Measurements from ENCODE around the gene SLA2.
"Not testable (repeated sequence)": the region's sequence is repeated elsewhere in the genome, so short reads cannot be mapped to it uniquely, and the experiment has no call there.

SLA2 gene, protein sequence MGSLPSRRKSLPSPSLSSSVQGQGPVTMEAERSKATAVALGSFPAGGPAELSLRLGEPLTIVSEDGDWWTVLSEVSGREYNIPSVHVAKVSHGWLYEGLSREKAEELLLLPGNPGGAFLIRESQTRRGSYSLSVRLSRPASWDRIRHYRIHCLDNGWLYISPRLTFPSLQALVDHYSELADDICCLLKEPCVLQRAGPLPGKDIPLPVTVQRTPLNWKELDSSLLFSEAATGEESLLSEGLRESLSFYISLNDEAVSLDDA

DNA sequence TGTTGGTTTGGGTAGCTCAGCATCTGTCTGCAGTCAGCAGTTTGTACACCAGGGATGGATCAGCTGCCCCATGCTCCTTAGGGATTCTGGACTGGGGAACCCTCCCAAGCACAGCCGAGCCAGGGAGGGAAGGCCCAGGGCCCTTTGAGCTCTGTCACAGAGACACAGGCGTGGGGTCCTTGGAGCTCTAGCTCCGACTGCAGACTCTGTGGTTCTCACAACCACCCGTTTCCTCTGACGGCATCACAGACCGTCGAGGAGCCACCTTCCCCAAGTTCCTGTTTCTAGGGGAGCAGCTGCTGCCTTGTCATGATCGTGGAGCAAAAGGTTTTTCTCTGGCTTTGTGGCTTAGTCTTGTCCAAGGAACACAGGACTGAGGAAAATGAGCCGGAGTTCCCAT lies at the start of gene SLA2:
TSS of gene SLA2 (minus strand) at position 199 of the 400 bp plus-strand sequence. CDS start 4,861 bp downstream, outside the sequence.
- no peak for DNase-seq

DNA sequence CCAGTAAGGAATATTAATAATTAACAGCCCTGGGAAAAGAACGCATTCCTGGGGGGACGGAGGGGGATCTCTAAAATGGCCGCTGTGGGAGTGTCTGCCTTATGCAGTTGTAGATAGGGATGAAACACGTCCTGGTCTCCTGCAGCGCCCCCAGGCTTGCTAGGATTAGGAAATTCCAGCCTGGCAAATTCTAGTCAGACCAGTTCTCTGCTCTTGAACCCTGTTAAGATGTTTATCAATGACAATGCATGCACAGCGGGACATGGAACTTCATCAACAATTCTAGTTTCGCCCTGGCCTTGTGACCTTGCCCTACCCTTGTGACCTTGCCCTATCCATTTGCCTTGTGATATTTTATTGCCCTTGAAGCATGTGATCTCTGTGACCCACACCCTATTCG lies 49.5 kb upstream of the SLA2 start:
- DNase-seq, result not testable (repeated sequence)

DNA sequence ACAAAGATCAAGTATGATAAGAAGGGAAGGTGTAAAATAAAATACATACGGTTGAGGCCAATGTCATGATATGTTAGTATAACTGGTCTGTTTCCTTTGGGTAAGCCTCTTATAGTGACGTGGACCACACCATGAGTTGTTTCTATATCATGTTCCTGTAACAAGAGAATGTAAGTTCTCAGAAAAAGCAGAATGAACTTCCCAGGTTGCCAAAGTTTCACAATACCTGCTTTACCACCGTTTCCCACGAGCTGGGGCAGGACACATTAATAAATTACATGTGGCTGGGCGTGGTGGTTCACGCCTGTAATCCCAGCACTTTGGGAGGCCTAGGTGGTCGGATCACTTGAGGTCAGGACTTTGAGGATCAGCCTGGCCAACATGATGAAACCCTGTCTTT lies 42.6 kb upstream of the SLA2 start:
- no peak for DNase-seq

DNA sequence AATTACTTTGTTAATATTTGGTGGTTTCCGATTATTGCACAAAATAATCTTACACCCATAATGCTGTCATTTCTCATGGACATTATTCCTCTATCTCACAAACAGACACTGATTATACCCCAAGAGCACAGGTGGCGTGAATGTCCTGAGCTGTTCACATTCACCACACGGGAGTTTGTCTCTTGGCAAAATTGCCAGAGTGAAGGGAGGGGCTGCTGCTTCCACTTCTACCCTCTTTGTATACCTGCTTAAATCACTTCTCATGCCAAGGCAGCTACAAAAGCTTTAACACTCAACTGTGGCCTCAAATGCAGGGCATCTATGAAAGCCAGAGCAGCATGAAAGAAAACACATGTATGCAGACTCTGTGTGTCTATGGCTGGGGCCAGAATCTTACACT lies 41.9 kb upstream of the SLA2 start:
- DNase-seq, result no peak

DNA sequence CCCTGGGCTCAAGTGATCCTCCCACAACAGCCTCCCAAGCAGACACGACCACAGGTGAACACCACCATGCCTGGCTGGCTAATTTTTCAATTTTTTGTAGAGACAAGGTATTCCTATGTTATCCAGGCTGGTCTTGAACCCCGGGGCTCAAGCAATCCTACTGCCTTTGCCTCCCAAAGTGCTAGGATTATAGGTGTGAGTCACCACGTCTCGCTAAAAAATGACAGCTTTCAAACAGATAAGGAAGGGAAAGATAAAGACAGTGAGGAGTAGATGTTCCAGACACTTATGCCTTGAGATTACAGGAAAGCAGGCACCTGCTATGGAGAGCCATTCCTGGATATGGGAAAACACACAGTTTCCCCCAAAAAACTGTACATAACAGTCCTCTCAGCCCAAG lies 40.9 kb upstream of the SLA2 start:
- no peak for DNase-seq

DNA sequence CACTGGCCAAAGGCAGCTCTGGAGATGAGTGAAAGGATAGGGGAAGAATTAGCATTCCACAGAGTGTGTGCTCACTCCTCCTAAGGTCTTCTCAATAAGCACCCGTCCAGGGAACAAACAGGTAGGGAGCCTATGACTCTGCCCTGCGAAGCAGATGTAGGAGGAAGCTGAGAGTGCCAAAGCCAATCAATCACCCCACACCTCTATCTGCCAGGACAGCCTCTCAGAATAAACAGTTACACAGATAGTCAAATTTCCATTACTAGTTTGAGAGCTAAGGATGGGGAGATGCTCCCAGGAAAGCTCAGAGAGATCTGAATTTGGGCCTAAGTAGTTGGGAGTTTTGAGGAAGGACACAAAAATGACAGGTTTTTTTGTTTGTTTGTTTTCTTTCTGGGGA lies 40.5 kb upstream of the SLA2 start:
- DNase-seq, result no peak

DNA sequence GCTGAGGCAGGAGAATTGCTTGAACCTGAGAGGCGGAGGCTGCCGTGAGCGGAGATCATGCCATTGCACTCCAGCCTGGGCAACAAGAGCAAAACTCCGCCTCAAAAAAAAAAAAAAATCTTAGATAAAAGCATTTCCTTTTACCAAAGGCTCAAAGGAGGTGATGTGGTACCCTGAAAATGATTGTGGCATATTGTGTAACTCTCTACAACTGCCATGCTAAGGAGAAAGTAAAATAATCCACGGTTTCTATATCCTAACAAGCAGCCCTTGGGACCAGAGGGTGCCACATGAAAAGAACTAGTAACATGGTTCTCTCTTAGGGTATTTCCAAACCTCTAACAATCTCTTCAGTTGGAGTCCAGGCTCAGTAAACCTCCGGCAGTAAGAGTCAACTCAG lies 38.8 kb upstream of the SLA2 start:
- no peak for DNase-seq

DNA sequence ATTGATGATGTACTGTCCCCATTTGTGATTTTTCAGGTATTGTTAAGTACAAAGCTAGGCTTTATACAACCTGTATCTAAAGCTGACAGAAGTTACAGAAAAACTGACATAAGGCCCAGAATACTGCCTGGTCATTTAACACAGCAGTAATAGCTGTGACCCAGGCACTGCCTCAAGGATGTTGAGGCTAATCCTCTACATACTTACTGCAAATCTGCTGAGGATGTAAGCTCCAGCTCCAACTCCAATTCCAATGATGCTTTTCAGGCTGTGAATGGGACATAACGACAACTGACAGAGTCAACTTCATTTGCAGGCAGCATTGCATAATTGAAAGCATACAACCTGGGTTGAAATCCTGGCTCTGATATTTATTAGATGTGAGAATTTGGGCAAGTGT lies 36.3 kb upstream of the SLA2 start:
- DNase-seq, result no peak

DNA sequence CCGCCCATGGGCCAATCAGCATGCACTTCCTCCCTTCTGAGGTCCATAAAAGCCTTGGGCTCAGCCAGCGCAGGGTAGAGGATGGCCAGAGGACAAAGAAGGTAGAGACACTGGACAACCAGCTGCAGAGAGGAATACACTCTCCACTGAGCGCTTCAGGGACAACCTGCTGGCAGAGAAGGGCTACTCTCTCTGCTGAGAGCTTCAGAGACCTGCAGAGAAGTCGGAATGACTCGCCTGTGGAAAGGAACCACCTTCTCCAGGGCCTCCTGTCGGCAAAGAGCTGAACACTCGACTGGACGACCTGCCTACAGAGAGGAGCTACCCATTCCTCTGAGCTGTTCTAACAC lies 31.4 kb upstream of the SLA2 start:
- no peak for DNase-seq

DNA sequence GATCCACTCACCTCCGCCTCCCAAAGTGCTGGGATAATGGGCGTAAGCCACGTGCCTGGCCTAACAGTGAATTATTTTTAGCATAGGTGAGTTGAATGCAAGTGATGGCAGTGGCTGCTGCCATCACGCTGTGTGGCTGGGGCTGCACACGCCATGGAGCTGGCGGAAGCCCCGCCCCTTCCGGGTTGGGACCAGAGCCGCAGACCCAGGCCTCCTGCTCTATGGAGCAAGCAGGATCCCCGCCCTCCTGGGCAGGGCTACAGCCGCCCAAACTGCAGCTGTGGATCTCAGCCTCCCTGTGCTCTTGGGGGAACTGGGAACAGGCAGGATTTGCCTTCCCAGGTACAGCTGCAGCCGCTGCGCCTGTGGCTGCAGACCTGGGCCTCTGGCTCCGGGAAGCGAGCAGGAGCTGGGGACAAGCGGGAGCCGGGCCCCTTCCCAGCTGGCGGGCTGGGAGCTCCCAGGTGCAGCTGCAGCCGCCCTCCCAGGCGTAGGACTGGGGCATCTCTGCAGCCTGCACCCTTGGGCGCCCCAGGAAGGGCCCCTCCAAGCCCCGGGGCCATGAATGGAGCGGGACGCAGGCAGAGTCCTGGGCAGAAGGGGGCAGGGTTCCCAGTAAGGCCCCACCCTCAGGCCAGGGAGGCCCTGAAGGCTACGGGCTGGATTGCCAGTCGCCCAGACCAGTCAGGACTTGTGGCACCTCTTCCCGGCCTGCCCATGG lies 30.9 kb upstream of the SLA2 start:
- DNase-seq, result no peak

DNA sequence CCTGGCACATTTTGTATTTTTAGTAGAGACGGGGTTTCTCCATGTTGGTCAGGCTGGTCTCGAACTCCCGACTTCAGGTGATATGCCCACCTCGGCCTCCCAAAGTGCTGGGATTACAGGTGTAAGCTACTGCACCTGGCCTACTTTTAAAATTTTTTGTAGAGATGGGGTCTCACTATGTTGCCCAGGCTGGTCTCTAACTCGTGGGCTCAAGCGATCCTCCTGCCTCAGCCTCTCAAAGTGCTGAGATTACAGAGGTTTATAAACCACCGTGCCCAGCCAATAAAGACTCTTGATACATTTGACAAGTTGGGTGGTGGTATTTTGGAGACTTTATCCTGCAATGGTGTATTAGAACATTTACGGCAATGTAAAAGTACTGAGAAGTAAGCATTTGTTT lies 29.5 kb upstream of the SLA2 start:
- DNase-seq, result not testable (repeated sequence)

DNA sequence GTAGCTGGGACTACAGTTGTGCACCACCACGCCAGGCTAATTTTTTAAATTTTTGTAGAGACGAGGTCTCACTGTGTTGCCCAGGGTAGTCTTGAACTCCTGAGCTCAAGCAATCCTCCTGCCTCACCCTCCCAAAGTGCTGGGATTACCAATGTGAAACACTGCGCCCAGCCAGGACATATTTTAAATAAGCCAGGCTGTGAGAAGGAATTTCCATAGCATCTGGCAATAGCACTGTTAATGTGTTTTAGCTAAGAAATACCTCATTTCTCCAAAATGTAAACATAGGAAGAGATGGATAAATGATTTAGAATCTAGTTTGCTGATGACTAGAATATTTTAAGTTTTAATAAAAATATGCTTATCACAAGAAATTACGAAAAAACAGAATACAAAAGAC lies 27.0 kb upstream of the SLA2 start:
- DNase-seq, result no peak

DNA sequence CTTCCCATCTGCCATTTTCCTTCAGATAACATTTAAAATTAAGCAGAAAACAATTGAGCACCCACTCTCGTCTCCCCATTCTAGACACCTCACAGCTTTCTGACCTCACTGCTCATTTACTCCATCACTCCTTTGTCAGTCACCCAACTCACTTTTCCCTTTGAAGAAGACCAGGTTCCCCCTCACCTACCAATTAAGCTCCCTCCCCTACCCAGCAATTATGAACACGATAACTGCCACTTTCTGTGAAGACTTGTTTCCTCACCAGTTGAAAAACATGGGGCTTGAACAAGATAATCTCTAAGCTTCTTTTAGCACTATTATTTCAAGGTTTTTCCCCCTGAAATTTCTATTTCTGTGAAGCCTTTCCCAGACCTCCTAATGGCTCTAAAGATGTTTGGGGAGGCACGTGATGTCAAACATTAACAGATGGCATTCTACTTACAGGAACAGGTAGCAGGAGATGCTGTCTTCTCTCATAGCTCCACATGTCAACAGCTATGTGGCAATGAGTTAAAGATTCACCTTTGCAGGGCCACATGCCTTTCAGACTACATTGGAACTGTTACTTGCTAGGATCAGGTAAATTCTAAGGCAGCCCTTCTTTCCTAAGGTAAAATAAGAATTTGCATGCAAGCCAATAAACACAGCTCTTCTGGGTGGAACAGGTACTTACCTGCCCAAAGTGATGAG lies 24.8 kb upstream of the SLA2 start:
- DNase-seq, result no peak

DNA sequence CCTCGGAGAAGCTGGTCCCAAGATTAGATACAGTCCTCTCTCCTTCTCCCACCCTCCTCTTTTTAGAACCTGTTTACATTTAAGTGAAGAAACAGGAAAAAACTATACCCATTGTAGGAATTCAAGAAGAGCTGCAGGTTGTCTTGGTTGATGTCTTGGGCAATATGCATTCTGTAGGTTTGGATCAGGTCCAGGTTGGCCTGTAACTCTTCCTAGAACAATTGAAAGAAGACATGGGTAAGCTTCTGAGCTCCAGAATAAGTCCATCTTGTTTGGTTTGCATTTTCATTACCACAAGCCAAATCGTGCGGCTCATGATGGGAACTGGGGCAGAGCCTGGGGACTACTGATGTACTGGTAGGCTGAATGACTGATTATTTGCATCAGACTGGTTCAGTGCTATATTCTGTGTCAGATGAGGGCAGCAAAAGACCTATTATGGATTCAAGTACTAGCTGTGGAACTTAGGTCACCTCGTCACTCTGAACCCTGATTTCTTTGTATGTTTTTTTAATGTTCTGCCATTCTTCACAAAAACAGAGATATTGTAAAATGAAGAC lies 20.3 kb upstream of the SLA2 start:
- DNase-seq, result no peak

DNA sequence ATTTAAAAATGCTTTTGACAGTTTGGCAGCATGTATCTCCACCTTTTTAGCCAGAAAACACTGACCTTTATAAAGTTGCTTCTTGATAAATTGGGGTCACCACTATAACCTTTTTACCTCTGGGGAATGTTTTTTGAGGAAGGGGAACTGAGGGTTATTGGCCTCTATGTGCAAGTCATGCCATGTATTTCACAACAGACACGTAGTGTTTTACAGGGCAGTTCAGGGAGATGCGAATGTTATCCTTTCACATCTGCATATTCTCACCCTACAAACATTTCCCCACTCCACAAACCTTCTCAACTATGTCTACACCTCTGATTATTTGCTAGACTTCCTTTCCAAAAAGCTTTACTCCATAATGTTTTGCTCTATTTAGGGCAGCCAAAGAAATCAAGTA lies 17.0 kb upstream of the SLA2 start:
- no peak for DNase-seq

DNA sequence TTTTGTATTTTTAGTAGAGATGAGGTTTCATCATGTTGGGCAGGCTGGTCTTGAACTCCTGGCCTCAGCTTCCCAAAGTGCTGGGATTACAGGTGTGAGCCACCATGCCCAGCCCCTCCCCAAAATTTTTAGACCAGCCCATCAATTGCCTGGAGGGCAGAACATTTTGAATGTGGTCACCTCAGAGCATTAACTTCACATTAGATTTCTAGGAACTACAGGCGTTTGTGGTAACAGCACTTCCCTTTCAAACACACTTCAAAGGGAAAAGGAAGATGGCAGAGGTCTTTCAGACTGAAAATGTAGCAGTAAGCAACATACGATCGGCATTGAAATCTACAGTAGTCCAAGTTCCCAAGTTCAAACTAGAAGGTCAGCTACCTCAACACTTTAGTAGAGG lies 12.3 kb upstream of the SLA2 start:
- DNase-seq, result no peak

DNA sequence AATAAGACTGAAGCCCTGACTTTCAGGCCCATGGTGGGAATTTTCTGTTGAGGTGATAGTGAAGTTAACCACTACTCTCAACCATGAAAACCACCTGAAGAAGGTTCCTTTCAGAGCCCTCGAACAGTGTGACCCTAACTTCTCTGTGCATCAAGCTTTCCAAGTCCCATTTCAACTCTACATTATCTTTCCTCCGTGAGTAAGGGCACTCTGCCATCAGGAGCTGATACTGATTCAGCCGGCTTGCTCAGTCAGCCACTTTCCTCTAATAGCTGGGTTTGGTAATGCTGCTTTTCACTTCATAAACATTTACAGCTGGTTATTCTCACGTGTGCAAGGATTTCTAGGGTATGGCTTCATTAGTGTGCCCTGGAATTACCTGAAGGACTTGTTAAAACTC lies 10.7 kb upstream of the SLA2 start:
- no peak for DNase-seq

DNA sequence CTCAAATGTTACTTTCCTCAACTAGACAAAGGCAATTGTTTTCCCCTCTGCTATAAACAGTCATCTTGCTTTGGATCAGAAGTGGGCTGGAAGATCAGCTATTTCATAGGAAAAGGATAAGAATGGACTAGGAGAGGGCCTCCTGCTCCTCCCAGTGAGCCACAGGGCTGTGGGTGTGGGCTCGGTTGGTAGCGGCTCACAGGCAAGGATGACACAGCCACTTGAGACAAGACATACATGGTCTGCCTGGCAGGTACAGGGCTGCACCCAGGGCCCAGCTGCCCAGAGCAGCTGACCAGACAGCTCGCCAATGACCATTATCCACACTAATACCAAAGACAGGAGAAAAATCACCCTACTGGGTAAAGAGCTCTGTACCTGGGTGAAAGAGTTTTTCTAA lies 9.0 kb upstream of the SLA2 start:
- DNase-seq, result no peak

DNA sequence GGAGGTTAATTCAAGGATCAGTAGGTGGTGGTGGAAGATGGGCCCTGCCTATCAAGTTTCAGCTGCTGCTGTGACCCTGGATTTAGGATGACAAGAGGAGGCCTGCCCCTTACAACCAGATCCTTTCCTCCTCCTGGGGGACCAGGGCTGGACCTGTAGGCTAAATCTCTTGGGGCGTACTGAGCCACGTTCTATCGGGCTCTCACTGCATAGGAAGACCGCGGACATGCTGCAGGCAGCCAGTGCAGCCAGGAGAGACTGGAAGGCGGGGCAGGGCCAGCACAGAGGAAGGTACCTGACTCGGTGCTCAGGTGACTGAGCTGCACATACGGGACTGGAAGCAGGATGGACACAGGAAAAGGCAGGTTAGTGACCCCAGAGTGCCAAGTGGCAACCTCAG lies 8.5 kb upstream of the SLA2 start:
- no peak for DNase-seq

DNA sequence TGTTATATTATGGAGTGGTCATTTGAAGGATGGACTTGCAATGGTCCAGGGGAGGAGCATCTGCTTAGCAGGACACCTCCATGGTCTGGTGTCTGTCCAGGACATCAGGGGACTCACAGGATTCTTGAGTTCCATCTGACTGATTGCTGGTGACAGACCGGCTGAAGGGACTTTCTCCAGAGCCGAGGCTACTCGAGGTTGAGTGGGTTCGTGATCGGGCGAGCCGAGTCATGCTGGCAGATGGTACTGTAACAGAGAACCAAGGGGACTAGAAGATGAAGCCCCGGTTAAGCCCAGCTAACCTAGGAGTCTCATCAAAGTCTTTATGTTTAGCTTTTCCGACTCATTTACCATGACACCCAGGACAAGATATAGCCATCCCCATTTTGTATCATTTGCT lies 7.5 kb upstream of the SLA2 start:
- no peak for DNase-seq

DNA sequence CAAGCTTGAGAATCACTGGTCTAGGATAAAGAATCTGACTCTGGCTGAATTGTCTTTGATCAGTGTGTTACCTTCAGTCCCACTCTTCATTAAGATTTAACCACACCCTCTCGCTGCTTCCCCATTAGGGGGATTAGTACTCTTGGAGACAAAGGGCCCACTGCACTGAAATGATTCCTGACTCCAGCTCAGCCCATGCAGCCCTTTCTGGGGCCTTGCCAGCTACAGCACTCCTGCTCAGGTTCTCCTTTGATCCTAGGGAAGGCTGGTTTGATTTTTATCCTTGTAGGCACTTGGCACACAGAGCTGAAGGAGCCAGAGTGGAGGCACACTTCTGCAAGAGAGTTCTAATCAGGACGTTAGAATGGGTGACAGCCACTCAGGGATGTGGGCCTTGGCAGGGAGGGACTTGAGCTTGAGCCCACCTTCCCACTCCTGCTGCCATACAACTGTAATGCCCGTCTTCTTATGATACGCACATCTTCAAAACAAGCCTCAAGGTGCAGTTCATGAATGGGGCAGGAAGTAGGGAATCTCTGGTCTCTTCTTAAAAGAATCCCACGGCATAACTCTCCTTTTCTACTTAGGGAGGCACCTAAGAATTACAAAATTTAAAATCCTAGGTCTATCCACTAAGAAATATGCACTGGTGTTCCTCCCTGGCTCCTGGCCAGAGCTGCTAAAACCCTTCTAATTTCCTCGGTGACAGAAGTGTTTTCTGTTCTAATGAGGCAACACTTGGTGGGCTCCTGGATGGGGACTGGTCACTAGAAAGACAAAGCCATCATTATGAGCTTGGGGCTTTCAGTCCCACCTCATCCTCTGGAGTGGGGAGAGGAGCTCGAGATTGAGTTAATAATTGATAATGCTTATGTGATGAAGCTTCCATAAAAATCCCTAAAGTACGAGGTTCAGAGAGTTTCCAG lies 1.5 kb upstream of the SLA2 start:
- no peak for DNase-seq

DNA sequence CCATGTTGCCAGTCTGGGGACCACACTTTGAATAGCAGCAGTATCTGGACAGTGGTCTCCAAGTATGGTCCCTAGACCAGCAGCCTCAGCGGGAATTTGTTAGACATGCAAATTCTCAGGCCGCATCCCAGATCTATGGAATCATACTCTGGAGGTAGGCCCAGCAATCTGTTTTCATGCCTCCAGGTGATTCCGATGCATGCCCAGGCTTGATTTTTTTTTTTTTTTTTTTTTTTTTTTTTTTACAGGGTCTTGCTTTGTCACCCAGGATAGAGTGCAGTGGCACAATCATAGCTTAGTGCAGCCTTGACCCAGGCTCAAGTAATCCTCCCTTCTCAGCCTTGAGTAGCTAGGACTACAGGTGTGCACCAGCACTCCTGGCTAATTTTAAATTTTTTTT lies 682 bp upstream of the SLA2 start:
- DNase-seq, result no peak

DNA sequence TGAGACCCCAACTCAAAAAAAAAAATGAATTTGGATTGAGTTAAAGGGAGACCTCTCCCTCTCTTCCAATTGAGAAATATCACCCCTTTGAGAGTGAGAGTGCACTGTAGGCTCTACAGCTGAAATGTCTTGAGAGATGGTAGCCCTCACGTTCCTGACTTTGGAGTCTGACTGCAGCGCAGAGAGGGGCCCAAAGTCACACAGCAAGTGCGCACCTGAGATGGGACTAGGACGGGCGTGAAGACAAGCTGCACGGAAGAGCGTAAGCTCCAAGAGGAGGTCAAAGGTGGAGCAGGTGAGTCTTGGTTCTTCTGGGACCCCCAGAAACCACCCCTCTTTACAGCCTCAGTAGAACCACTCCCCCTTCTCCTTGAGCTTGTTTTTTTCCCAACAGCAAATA lies 643 bp downstream of the SLA2 start:
- DNase-seq, result no peak
